ENCODE measurements around the gene SPOCK2. TPM values are rescaled to one million over a fixed set of nuclear protein-coding genes. Genes with fewer than 3 reads are reported as not detected.

SPOCK2 gene
- total and polyA plus RNA-seq, 2 of the 13 experiments (the other 11 are each of a cell fraction or from before 2014, with no cell fraction given) = 8.6 to 30.6 TPM

GRCh38 chr10:72048450-72049124, 39.8 kb downstream of the SPOCK2 start (continued):
- TF ChIP-seq, protein P1, sequence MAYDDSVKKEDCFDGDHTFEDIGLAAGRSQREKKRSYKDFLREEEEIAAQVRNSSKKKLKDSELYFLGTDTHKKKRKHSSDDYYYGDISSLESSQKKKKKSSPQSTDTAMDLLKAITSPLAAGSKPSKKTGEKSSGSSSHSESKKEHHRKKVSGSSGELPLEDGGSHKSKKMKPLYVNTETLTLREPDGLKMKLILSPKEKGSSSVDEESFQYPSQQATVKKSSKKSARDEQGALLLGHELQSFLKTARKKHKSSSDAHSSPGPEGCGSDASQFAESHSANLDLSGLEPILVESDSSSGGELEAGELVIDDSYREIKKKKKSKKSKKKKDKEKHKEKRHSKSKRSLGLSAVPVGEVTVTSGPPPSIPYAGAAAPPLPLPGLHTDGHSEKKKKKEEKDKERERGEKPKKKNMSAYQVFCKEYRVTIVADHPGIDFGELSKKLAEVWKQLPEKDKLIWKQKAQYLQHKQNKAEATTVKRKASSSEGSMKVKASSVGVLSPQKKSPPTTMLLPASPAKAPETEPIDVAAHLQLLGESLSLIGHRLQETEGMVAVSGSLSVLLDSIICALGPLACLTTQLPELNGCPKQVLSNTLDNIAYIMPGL (CRISPR knock-in tag; IDR thresholded peaks at IDR 0.05; ENCODE audit: borderline replicate concordance in 1 of 2, low read depth in 1 of 2) = peak; percentile 69 to 87; a peak in 3 of 4 replicates
- TF ChIP-seq NONO (IDR thresholded peaks at IDR 0.05) = no peak
- TF ChIP-seq NONO (CRISPR knock-in tag; conservative IDR thresholded peaks at IDR 0.05) = no peak
- peak; percentile 51; the same call in 1 of the 2 replicates for TF ChIP-seq MIER2 (CRISPR knock-in tag; IDR thresholded peaks at IDR 0.05)
- 0 out of 2 replicates have a peak, but pooled peaks have one; percentile 61 for TF ChIP-seq ZSCAN25 (CRISPR knock-in tag; IDR thresholded peaks at IDR 0.05)
- peak; percentile 41; the same call in 1 of the 2 replicates for TF ChIP-seq KDM5B (CRISPR knock-in tag; IDR thresholded peaks at IDR 0.05; ENCODE audit: borderline replicate concordance)
- TF ChIP-seq HDAC1 (CRISPR knock-in tag; IDR thresholded peaks at IDR 0.05) = no peak
- 0 out of 4 replicates have a peak, but pooled peaks of 1 of the 2 experiments have one; percentile 20 for TF ChIP-seq EP300 (IDR thresholded peaks at IDR 0.05; ENCODE audit: low read depth in 2 of 2, low read length in 2 of 2)
- TF ChIP-seq EP300 (CRISPR knock-in tag; IDR thresholded peaks at IDR 0.05; ENCODE audit: borderline replicate concordance) = no peak
- TF ChIP-seq NR2F2 (IDR thresholded peaks at IDR 0.05; ENCODE audit: borderline replicate concordance, low read depth) = no peak
- no peak for TF ChIP-seq ARHGAP35 (CRISPR knock-in tag; IDR thresholded peaks at IDR 0.05; ENCODE audit: borderline replicate concordance)
- TF ChIP-seq, protein P2, sequence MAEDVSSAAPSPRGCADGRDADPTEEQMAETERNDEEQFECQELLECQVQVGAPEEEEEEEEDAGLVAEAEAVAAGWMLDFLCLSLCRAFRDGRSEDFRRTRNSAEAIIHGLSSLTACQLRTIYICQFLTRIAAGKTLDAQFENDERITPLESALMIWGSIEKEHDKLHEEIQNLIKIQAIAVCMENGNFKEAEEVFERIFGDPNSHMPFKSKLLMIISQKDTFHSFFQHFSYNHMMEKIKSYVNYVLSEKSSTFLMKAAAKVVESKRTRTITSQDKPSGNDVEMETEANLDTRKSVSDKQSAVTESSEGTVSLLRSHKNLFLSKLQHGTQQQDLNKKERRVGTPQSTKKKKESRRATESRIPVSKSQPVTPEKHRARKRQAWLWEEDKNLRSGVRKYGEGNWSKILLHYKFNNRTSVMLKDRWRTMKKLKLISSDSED (CRISPR knock-in tag; IDR thresholded peaks at IDR 0.05) = no peak
- TF ChIP-seq IRF1 (CRISPR knock-in tag; IDR thresholded peaks at IDR 0.05; ENCODE audit: low read depth) = no peak
- TF ChIP-seq, protein P3, sequence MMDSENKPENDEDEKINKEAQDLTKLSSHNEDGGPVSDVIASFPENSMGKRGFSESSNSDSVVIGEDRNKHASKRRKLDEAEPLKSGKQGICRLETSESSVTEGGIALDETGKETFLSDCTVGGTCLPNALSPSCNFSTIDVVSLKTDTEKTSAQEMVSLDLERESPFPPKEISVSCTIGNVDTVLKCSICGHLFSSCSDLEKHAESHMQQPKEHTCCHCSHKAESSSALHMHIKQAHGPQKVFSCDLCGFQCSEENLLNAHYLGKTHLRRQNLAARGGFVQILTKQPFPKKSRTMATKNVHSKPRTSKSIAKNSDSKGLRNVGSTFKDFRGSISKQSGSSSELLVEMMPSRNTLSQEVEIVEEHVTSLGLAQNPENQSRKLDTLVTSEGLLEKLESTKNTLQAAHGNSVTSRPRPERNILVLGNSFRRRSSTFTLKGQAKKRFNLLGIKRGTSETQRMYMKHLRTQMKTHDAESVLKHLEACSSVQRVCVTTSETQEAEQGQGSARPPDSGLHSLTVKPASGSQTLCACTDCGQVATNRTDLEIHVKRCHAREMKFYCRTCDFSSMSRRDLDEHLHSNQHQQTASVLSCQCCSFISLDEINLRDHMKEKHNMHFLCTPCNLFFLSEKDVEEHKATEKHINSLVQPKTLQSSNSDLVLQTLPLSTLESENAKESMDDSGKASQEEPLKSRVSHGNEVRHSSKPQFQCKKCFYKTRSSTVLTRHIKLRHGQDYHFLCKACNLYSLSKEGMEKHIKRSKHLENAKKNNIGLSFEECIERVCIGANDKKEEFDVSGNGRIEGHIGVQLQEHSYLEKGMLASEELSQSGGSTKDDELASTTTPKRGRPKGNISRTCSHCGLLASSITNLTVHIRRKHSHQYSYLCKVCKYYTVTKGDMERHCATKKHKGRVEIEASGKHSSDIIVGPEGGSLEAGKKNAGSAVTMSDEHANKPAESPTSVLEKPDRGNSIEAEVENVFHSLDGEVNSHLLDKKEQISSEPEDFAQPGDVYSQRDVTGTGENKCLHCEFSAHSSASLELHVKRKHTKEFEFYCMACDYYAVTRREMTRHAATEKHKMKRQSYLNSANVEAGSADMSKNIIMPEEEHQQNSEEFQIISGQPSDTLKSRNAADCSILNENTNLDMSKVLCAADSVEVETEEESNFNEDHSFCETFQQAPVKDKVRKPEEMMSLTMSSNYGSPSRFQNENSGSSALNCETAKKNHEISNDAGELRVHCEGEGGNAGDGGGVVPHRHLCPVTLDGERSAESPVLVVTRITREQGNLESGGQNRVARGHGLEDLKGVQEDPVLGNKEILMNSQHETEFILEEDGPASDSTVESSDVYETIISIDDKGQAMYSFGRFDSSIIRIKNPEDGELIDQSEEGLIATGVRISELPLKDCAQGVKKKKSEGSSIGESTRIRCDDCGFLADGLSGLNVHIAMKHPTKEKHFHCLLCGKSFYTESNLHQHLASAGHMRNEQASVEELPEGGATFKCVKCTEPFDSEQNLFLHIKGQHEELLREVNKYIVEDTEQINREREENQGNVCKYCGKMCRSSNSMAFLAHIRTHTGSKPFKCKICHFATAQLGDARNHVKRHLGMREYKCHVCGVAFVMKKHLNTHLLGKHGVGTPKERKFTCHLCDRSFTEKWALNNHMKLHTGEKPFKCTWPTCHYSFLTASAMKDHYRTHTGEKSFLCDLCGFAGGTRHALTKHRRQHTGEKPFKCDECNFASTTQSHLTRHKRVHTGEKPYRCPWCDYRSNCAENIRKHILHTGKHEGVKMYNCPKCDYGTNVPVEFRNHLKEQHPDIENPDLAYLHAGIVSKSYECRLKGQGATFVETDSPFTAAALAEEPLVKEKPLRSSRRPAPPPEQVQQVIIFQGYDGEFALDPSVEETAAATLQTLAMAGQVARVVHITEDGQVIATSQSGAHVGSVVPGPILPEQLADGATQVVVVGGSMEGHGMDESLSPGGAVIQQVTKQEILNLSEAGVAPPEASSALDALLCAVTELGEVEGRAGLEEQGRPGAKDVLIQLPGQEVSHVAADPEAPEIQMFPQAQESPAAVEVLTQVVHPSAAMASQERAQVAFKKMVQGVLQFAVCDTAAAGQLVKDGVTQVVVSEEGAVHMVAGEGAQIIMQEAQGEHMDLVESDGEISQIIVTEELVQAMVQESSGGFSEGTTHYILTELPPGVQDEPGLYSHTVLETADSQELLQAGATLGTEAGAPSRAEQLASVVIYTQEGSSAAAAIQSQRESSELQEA (CRISPR knock-in tag; IDR thresholded peaks at IDR 0.05; ENCODE audit: not compliant biosample characterization) = no peak
- TF ChIP-seq MAZ (IDR thresholded peaks at IDR 0.05; ENCODE audit: borderline replicate concordance, low read depth, low read length) = no peak
- no peak for TF ChIP-seq MAZ (CRISPR knock-in tag; IDR thresholded peaks at IDR 0.05; ENCODE audit: low read depth)

All from HepG2 (cell line).